ENCODE measurements around the gene GARS1. TPM values are rescaled to one million over a fixed set of nuclear protein-coding genes. Genes with fewer than 3 reads are reported as not detected.

The GARS1 gene
- total RNA-seq, 1 experiment from 2014 or later, result 95.4 TPM

DNA sequence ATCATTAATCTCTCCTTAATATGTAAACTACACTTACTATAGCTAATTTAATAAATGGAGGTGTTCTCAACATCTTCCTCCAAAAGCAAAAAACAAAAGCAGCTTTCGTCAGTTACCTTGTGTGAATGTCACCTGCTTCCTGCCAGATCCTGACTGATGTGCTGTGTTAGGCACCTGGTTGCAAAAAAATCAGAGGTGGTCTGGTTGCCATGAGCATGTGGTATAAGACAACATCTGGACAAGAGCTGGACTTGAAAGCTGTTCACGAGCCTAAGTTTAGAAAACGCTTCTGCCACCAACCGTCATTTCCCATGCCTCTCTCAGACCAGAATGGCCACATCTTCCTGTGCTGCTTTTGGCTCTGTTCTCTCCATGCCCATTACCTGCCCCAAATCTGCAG is 48.1 kb upstream of the GARS1 start:
- CTCF ChIA-PET, result interaction anchor here (1.4 kb wide), 1 partner anchor 17 kb away, joined by 8 read pairs; no protein-coding TSS in a partner anchor
- intact Hi-C loops (cut with micrococcal nuclease), result no loop called here

DNA sequence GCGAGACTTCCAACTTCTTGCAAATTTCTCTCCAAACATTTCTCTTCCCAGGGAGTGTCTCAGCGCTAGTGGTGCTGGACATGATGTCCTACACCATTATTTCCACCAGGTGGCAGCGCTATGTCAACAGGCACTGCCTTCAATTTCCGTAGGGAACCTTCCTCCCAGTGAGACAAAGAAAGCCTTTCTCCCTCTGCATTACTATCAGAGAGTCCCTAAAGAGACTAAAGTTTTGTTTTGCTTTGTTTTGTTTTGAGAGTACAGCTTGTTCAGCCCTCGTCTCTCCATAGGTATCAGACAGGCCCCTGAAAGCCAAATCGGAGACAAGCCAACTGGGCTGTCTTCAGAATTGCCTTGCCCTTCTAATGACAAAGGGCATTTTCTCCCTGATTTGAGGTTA is 45.8 kb upstream of the GARS1 start:
- no peak overlapping the region for H3K4me3 ChIP-seq (ENCODE audit: low read length)
- ChIA-PET CTCF (interaction anchor here (0.6 to 1.6 kb wide), 2 partner anchors 15 to 166 kb away, joined by 4 to 12 read pairs; no protein-coding TSS in a partner anchor), POLR2A (ENCODE audit: unreplicated experiment) (no interaction called here)
- no peaks in the 10 kb centered on the region for H3K79me2 ChIP-seq (ENCODE audit: low read length)
- no peaks in the 10 kb centered on the region for H4K20me1 ChIP-seq (ENCODE audit: low read length)
- no peaks in the 10 kb centered on the region for H3K9me3 ChIP-seq (ENCODE audit: low read length)
- H3K36me3 ChIP-seq (ENCODE audit: low read depth, low read length), result no peaks in the 10 kb centered on the region
- H3F3A ChIP-seq (ENCODE audit: low read length, unreplicated experiment), result no peaks in the 10 kb centered on the region
- H3K27me3 ChIP-seq (ENCODE audit: low read length), result no peaks in the 10 kb centered on the region
- 0 out of 2 replicates have a peak overlapping the region, but pooled peaks have one; percentile 2 for H2AFZ ChIP-seq (ENCODE audit: low read length)
- intact Hi-C loops (cut with micrococcal nuclease), result loop anchor here (1.0 kb wide), 2 partner anchors 14 to 39 kb away; no protein-coding TSS in a partner anchor
- TF ChIP-seq EZH2 (IDR thresholded peaks at IDR 0.05; ENCODE audit: low read length, unreplicated experiment), result no peak
- no peak for TF ChIP-seq EZH2phosphoT487 (IDR thresholded peaks at IDR 0.05; ENCODE audit: borderline replicate concordance, low read length)
- TF ChIP-seq, protein P1, sequence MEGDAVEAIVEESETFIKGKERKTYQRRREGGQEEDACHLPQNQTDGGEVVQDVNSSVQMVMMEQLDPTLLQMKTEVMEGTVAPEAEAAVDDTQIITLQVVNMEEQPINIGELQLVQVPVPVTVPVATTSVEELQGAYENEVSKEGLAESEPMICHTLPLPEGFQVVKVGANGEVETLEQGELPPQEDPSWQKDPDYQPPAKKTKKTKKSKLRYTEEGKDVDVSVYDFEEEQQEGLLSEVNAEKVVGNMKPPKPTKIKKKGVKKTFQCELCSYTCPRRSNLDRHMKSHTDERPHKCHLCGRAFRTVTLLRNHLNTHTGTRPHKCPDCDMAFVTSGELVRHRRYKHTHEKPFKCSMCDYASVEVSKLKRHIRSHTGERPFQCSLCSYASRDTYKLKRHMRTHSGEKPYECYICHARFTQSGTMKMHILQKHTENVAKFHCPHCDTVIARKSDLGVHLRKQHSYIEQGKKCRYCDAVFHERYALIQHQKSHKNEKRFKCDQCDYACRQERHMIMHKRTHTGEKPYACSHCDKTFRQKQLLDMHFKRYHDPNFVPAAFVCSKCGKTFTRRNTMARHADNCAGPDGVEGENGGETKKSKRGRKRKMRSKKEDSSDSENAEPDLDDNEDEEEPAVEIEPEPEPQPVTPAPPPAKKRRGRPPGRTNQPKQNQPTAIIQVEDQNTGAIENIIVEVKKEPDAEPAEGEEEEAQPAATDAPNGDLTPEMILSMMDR (conservative IDR thresholded peaks at IDR 0.05; ENCODE audit: low read depth, low read length), result peak; percentile 82
- no peaks in the 10 kb centered on the region for H3K9me2 ChIP-seq (replicated peaks; ENCODE audit: low read length)
- DNase-seq (peak; percentile 84), ATAC-seq (peak; percentile 71)
- no TSS peak for BruUV-seq (replicated peaks)
- H3K9ac ChIP-seq (ENCODE audit: low read length), result peak overlapping the region; percentile 45; the same call in 1 of the 2 replicates
- peak overlapping the region; percentile 96 for H3K27ac ChIP-seq (ENCODE audit: low read length)
- no peak overlapping the region for H3K4me2 ChIP-seq (ENCODE audit: low read length)
- H3K4me1 ChIP-seq (ENCODE audit: insufficient read depth, low read length), result peaks cover 32% of the 10 kb centered on the region

More for the DNA sequence above, 48.1 kb upstream of the GARS1 start:
- H3K27me3 ChIP-seq (ENCODE audit: low read length), result no peaks in the 10 kb centered on the region
- POLR2A ChIA-PET (ENCODE audit: unreplicated experiment), result no interaction called here
- no peak overlapping the region for H3K27ac ChIP-seq (ENCODE audit: low read length)
- H3K36me3 ChIP-seq (ENCODE audit: low read depth, low read length), result no peaks in the 10 kb centered on the region
- H3K4me1 ChIP-seq (ENCODE audit: insufficient read depth, low read length), result peaks cover 27% of the 10 kb centered on the region
- H4K20me1 ChIP-seq (ENCODE audit: low read length), result no peaks in the 10 kb centered on the region
- H3K79me2 ChIP-seq (ENCODE audit: low read length), result no peaks in the 10 kb centered on the region
- DNase-seq (no peak), ATAC-seq (no peak)
- H3K9ac ChIP-seq (ENCODE audit: low read length), result no peak overlapping the region
- no peak overlapping the region for H3K4me3 ChIP-seq (ENCODE audit: low read length)
- H3K9me3 ChIP-seq (ENCODE audit: low read length), result no peaks in the 10 kb centered on the region
- no peak overlapping the region for H2AFZ ChIP-seq (ENCODE audit: low read length)
- TF ChIP-seq EZH2phosphoT487 (IDR thresholded peaks at IDR 0.05; ENCODE audit: borderline replicate concordance, low read length), result no peak
- TF ChIP-seq, protein P1 (conservative IDR thresholded peaks at IDR 0.05; ENCODE audit: low read depth, low read length), result no peak
- no peak for TF ChIP-seq EZH2 (IDR thresholded peaks at IDR 0.05; ENCODE audit: low read length, unreplicated experiment)
- H3K9me2 ChIP-seq (replicated peaks; ENCODE audit: low read length), result no peaks in the 10 kb centered on the region
- no peaks in the 10 kb centered on the region for H3F3A ChIP-seq (ENCODE audit: low read length, unreplicated experiment)
- H3K4me2 ChIP-seq (ENCODE audit: low read length), result no peak overlapping the region
- BruUV-seq (replicated peaks), result no TSS peak

DNA sequence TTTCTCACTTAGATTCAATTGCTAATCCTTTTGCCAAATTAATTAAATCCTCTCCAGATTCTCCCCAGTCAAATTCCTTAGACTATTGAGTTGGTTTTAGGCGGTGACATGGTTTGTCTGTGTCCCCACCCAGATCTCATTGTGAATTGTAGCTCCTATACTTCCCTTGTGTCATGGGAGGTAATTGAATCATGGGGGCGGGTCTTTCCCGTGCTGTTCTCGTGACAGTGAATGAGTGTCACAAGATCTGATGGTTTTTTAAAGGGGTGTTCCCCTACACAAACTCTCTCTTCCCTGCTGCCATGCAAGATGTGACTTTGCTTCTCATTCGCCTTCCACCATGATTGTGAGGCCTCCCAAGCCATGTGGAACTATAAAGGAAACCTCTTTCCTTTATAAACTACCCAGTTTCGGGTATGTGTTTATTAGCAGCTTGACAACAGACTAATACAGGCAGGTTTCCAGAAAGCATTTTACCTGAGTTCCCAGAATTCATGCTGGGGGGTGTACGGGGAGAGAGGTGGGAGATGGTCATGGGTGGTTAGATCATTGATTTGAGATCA is 44.7 kb upstream of the GARS1 start:
- intact Hi-C loops (cut with micrococcal nuclease), result no loop called here
- Histone ChIP-seq H3K36me3 (ENCODE audit: low read depth, low read length) (no peaks in the 10 kb centered on the region), H3F3A (ENCODE audit: low read length, unreplicated experiment) (no peaks in the 10 kb centered on the region), H3K27ac (ENCODE audit: low read length) (peak overlapping the region; percentile 96), H3K9me2 (replicated peaks; ENCODE audit: low read length) (no peaks in the 10 kb centered on the region), H3K4me2 (ENCODE audit: low read length) (0 out of 2 replicates have a peak overlapping the region, but pooled peaks have one; percentile 11), H3K27me3 (ENCODE audit: low read length) (no peaks in the 10 kb centered on the region), H4K20me1 (ENCODE audit: low read length) (no peaks in the 10 kb centered on the region), H3K4me3 (ENCODE audit: low read length) (no peak overlapping the region), H2AFZ (ENCODE audit: low read length) (no peak overlapping the region), H3K9ac (ENCODE audit: low read length) (peak overlapping the region; percentile 79), H3K4me1 (ENCODE audit: insufficient read depth, low read length) (peaks cover 32% of the 10 kb centered on the region), H3K79me2 (ENCODE audit: low read length) (no peaks in the 10 kb centered on the region), H3K9me3 (ENCODE audit: low read length) (no peaks in the 10 kb centered on the region)
- POLR2A ChIA-PET (ENCODE audit: unreplicated experiment), result no interaction called here
- CTCF ChIA-PET, result interaction anchor here (0.6 to 1.6 kb wide), 2 partner anchors 14 to 214 kb away, joined by 3 to 12 read pairs; no protein-coding TSS in a partner anchor
- ATAC-seq (peak; percentile 11; the same call in 1 of the 2 replicates), DNase-seq (peak; percentile 46)
- no TSS peak for BruUV-seq (replicated peaks)
- TF ChIP-seq EZH2phosphoT487 (IDR thresholded peaks at IDR 0.05; ENCODE audit: borderline replicate concordance, low read length), result no peak
- TF ChIP-seq, protein P1 (conservative IDR thresholded peaks at IDR 0.05; ENCODE audit: low read depth, low read length), result no peak
- TF ChIP-seq EZH2 (IDR thresholded peaks at IDR 0.05; ENCODE audit: low read length, unreplicated experiment), result no peak
